ENCODE results near the gene PPP4R3C.
"Not testable (repeated sequence)": the region's sequence is repeated elsewhere in the genome, so short reads cannot be mapped to it uniquely, and the experiment has no call there.

Gene PPP4R3C

GRCh38 chrX:27463187-27463586 lies at the start of gene PPP4R3C:
TSS of gene PPP4R3C (minus strand) at chrX:27463341. CDS start at chrX:27463296, 45 bp downstream.
- no peak for DNase-seq (ENCODE audit: low read depth in 3 of 3, low spot score in 1 of 3)

- DNase-seq (ENCODE audit: low read depth in 3 of 3, low spot score in 1 of 3): no peak
These were observed 28.3 kb upstream of the PPP4R3C start for GRCh38 chrX:27491397-27491796.

- DNase-seq (ENCODE audit: low read depth in 3 of 3, low spot score in 1 of 3): no peak
These were observed 2.9 kb upstream of the PPP4R3C start for GRCh38 chrX:27466051-27466450.

- no peak for DNase-seq (ENCODE audit: low read depth in 3 of 3, low spot score in 1 of 3)
These were observed 1.9 kb upstream of the PPP4R3C start for GRCh38 chrX:27465036-27465435.

- DNase-seq (ENCODE audit: low read depth in 3 of 3, low spot score in 1 of 3): not testable (repeated sequence)
These were observed 4.0 kb downstream of the PPP4R3C start for GRCh38 chrX:27459129-27459528.

GRCh38 chrX:27458544-27458943 lies 4.6 kb downstream of the PPP4R3C start:
- DNase-seq (ENCODE audit: low read depth in 3 of 3, low spot score in 1 of 3): not testable (repeated sequence)

GRCh38 chrX:27451324-27451723 lies 11.8 kb downstream of the PPP4R3C start:
- DNase-seq (ENCODE audit: low read depth in 3 of 3, low spot score in 1 of 3): no peak

GRCh38 chrX:27446423-27446822 lies 16.7 kb downstream of the PPP4R3C start:
- DNase-seq (ENCODE audit: low read depth in 3 of 3, low spot score in 1 of 3): no peak

- no peak for DNase-seq (ENCODE audit: low read depth in 3 of 3, low spot score in 1 of 3)
These were observed 17.7 kb downstream of the PPP4R3C start for GRCh38 chrX:27445438-27445837.

- DNase-seq (ENCODE audit: low read depth in 3 of 3, low spot score in 1 of 3): no peak
These were observed 18.8 kb downstream of the PPP4R3C start for GRCh38 chrX:27444093-27444908.

GRCh38 chrX:27442392-27442791 lies 20.7 kb downstream of the PPP4R3C start:
- not testable (repeated sequence) for DNase-seq (ENCODE audit: low read depth in 3 of 3, low spot score in 1 of 3)

- no peak for DNase-seq (ENCODE audit: low read depth in 3 of 3, low spot score in 1 of 3)
These were observed 23.4 kb downstream of the PPP4R3C start for GRCh38 chrX:27439771-27440170.

GRCh38 chrX:27438937-27439336 lies 24.2 kb downstream of the PPP4R3C start:
- DNase-seq (ENCODE audit: low read depth in 3 of 3, low spot score in 1 of 3): no peak

- DNase-seq (ENCODE audit: low read depth in 3 of 3, low spot score in 1 of 3): no peak
These were observed 28.1 kb downstream of the PPP4R3C start for GRCh38 chrX:27435031-27435430.
